Measurements from ENCODE around the gene ALPP. TPM values are rescaled to one million over a fixed set of nuclear protein-coding genes. Genes with fewer than 3 reads are reported as not detected.

ALPP gene
- total RNA-seq, 2 experiments from 2014 or later: not detected

DNA sequence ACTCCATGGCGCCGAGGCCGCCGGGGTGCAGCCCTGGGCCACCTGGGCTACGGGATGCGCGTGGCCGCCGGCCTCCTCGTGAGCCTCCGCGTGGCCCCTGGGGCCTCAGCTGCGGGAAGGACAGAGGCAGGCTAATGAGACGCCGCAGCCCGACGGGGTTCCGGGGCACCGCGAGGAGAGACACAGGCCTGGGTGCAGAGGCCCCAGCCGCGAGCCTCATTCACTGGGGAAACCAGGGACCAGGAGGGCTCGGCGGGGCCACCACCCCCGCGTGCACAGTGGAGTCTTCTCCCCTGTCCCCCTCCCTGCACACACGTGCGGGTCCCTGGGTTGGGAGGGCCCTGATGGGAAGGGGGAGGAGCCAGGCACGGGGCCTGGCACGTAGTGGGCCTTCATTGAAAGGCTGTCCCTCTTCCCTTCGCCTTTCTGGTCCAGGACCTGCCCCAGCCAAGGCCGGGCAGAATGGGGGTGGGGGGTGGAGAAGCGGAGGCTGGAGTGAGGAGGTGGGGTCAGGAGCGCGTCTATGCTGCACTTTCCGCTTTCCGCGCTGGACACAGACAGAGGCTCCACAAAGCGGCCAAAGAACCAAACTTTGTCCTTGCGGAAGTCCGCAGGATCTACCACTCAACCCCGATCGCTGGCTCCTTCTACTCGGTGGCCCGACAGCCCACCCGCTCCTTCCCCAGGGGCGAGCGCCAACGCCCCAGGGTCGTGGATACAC lies 9.1 kb downstream of the ALPP start:
- POLR2A ChIA-PET: no interaction called here
- no peak for ATAC-seq (ENCODE audit: poor library complexity)

GRCh38 chr2:232388324-232388891 lies 9.9 kb downstream of the ALPP start:
- TF ChIP-seq, protein P1, sequence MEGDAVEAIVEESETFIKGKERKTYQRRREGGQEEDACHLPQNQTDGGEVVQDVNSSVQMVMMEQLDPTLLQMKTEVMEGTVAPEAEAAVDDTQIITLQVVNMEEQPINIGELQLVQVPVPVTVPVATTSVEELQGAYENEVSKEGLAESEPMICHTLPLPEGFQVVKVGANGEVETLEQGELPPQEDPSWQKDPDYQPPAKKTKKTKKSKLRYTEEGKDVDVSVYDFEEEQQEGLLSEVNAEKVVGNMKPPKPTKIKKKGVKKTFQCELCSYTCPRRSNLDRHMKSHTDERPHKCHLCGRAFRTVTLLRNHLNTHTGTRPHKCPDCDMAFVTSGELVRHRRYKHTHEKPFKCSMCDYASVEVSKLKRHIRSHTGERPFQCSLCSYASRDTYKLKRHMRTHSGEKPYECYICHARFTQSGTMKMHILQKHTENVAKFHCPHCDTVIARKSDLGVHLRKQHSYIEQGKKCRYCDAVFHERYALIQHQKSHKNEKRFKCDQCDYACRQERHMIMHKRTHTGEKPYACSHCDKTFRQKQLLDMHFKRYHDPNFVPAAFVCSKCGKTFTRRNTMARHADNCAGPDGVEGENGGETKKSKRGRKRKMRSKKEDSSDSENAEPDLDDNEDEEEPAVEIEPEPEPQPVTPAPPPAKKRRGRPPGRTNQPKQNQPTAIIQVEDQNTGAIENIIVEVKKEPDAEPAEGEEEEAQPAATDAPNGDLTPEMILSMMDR (IDR thresholded peaks at IDR 0.05): no peak
- H3K36me3 ChIP-seq (ENCODE audit: insufficient read depth, low read length): no peaks in the 10 kb centered on the region
- ChIA-PET POLR2A (no interaction called here), CTCF (no interaction called here)
- H3K4me1 ChIP-seq (ENCODE audit: insufficient read depth, low read length): no peaks in the 10 kb centered on the region
- no peak for ATAC-seq (ENCODE audit: poor library complexity)
- Mint-ChIP-seq H3K27me3 (peaks cover 48% of the 10 kb centered on the region), H3K4me3 (no peak overlapping the region), H3K36me3 (ENCODE audit: low read depth) (no peaks in the 10 kb centered on the region), H3K27ac (no peak overlapping the region), H3K4me1 (ENCODE audit: low read depth) (no peaks in the 10 kb centered on the region), H3K9me3 (no peaks in the 10 kb centered on the region)
- no peak overlapping the region for H3K4me3 ChIP-seq (ENCODE audit: low read length)
- intact Hi-C loops (cut with DNase I, micrococcal nuclease): no loop called here
- peaks cover 31 to 37% of the 10 kb centered on the region in 2 experiments for H3K27me3 ChIP-seq (ENCODE audit: control insufficient read depth in 1 of 2, insufficient read depth in 2 of 2, low read length in 2 of 2)
- DNase-seq: no peak
- no peak overlapping the region for H3K27ac ChIP-seq (ENCODE audit: low read depth in 1 of 2, low read length in 2 of 2)
- peaks cover 0 to 24% of the 10 kb centered on the region in 2 experiments for H3K9me3 ChIP-seq (ENCODE audit: control insufficient read depth in 1 of 2, insufficient read depth in 1 of 2, low read length in 2 of 2)

More for the DNA sequence above, 9.1 kb downstream of the ALPP start:
- H3K4me3 ChIP-seq (ENCODE audit: low read length): no peak overlapping the region
- Mint-ChIP-seq H3K9me3 (no peaks in the 10 kb centered on the region), H3K4me1 (ENCODE audit: low read depth) (no peaks in the 10 kb centered on the region), H3K27ac (no peak overlapping the region), H3K36me3 (ENCODE audit: low read depth) (no peaks in the 10 kb centered on the region), H3K4me3 (no peak overlapping the region), H3K27me3 (peaks cover 54% of the 10 kb centered on the region)
- H3K27me3 ChIP-seq (ENCODE audit: control insufficient read depth in 1 of 2, insufficient read depth in 2 of 2, low read length in 2 of 2): peaks cover 31 to 37% of the 10 kb centered on the region in 2 experiments
- H3K27ac ChIP-seq (ENCODE audit: low read depth in 1 of 2, low read length in 2 of 2): no peak overlapping the region
- intact Hi-C loops (cut with DNase I, micrococcal nuclease): no loop called here
- TF ChIP-seq, protein P1 (IDR thresholded peaks at IDR 0.05): no peak
- no peaks in the 10 kb centered on the region for H3K4me1 ChIP-seq (ENCODE audit: insufficient read depth, low read length)
- CTCF ChIA-PET: no interaction called here
- H3K36me3 ChIP-seq (ENCODE audit: insufficient read depth, low read length): no peaks in the 10 kb centered on the region
- no peak for DNase-seq
- H3K9me3 ChIP-seq (ENCODE audit: control insufficient read depth in 1 of 2, insufficient read depth in 1 of 2, low read length in 2 of 2): peaks cover 0 to 24% of the 10 kb centered on the region in 2 experiments

DNA sequence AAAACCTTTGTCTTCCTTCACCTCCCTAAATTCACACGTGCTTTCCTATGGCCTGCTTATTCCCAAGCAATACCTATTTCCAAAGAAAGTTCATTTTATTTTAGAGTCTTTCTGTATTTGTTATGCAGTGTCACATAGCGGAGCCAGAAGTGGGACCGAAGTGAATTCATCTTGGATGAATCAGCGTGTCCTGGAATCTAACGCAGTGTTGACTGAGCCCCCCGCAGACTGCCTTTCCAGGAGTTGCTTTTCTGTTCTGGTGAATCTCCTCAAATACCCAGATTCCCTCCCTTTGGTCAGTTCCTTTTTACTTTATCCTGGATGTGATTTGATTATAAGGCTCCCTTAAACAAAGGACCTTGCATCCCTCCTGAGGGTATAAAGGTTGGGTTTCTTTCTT lies 10.8 kb downstream of the ALPP start:
- no peak for ATAC-seq (ENCODE audit: poor library complexity)
- CTCF ChIA-PET: no interaction called here

More for the DNA sequence above, 10.8 kb downstream of the ALPP start:
- no peak overlapping the region for H3K4me3 ChIP-seq (ENCODE audit: low read length)
- H3K36me3 ChIP-seq (ENCODE audit: insufficient read depth, low read length): no peaks in the 10 kb centered on the region
- Mint-ChIP-seq H3K36me3 (ENCODE audit: low read depth) (no peaks in the 10 kb centered on the region), H3K4me3 (no peak overlapping the region), H3K27ac (no peak overlapping the region), H3K27me3 (peaks cover 43% of the 10 kb centered on the region), H3K9me3 (no peaks in the 10 kb centered on the region), H3K4me1 (ENCODE audit: low read depth) (no peaks in the 10 kb centered on the region)
- POLR2A ChIA-PET: no interaction called here
- H3K9me3 ChIP-seq (ENCODE audit: control insufficient read depth in 1 of 2, insufficient read depth in 1 of 2, low read length in 2 of 2): peaks cover 0 to 24% of the 10 kb centered on the region in 2 experiments
- intact Hi-C loops (cut with DNase I, micrococcal nuclease): no loop called here
- peaks cover 31 to 33% of the 10 kb centered on the region in 2 experiments for H3K27me3 ChIP-seq (ENCODE audit: control insufficient read depth in 1 of 2, insufficient read depth in 2 of 2, low read length in 2 of 2)
- TF ChIP-seq, protein P1 (IDR thresholded peaks at IDR 0.05): no peak
- no peaks in the 10 kb centered on the region for H3K4me1 ChIP-seq (ENCODE audit: insufficient read depth, low read length)
- H3K27ac ChIP-seq (ENCODE audit: low read depth in 1 of 2, low read length in 2 of 2): no peak overlapping the region
- DNase-seq: no peak

Data from CD4-positive, alpha-beta T cell (primary cell).